Panc1 (cell line): Measurements from ENCODE around the gene ATP8B3. TPM values are rescaled to one million over a fixed set of nuclear protein-coding genes. Genes with fewer than 3 reads are reported as not detected.

Experiments used
- ATAC-seq: fragments of 200-7000 bp; cut with Tn5 transposase; 2 replicates; pipeline ENCODE4 v1.9.1; 2020; ENCODE audit warnings: mild to moderate bottlenecking, moderate library complexity
- BruUV-seq: library from RNA; stranded (reverse); fragments of 400-500 nt; replicated peaks from 2 replicates; lab custom pipeline; 2021; lab: Mats Ljungman, UMichigan
- CTCF ChIA-PET: fragments of 300-600 bp; sonication (Branson Sonifier 250); formaldehyde crosslinking; loops from one replicate; lab custom pipeline; 2022; ENCODE audit warnings: antibody characterized with exemption; lab: Charles Lee
- POLR2A ChIA-PET: fragments of 300-600 bp; sonication (Branson Sonifier 250); formaldehyde crosslinking; loops from one replicate; lab custom pipeline; 2022; ENCODE audit warnings: antibody characterized with exemption; lab: Charles Lee
- DNase-seq: peaks from one replicate; pipeline ENCODE4 v3.0.0-alpha.2; 2010; ENCODE audit warnings: low read depth, low spot score
- H3K27ac ChIP-seq: 2 replicates; pipeline ENCODE4 v1.5.1; 2011; ENCODE audit warnings: mild to moderate bottlenecking, low read length, inconsistent platforms
- H3K27me3 ChIP-seq: fragments of 200-500 bp; sonication (Bioruptor generic); 2 replicates; pipeline ENCODE4 v1.6.0; 2014; ENCODE audit warnings: low read length, inconsistent platforms; ENCODE audit not compliant: control insufficient read depth, insufficient read depth
- H3K36me3 ChIP-seq: fragments of 200-500 bp; sonication (Bioruptor generic); 2 replicates; pipeline ENCODE4 v1.5.1; 2014; ENCODE audit warnings: inconsistent platforms, mild to moderate bottlenecking, low read length, moderate library complexity; ENCODE audit not compliant: control insufficient read depth, insufficient read depth
- H3K4me1 ChIP-seq: 2 replicates; pipeline ENCODE4 v1.5.1; 2011; ENCODE audit warnings: inconsistent platforms, mild to moderate bottlenecking, low read length, moderate library complexity; ENCODE audit not compliant: control insufficient read depth, insufficient read depth
- H3K4me3 ChIP-seq, 2 experiments: 2 replicates each; pipeline ENCODE4 v1.5.1; 2011 to 2012; ENCODE audit warnings: low read depth in 2 of 2, low read length in 2 of 2, mild to moderate bottlenecking in 2 of 2, inconsistent platforms in 1 of 2, moderate library complexity in 1 of 2
- H3K9me3 ChIP-seq: fragments of 200-500 bp; sonication (Bioruptor generic); 2 replicates; pipeline ENCODE4 v1.5.1; 2014; ENCODE audit warnings: low read depth, mild to moderate bottlenecking, inconsistent platforms, low read length, moderate library complexity; ENCODE audit not compliant: control insufficient read depth, insufficient read depth
- CTCF ChIP-seq: fragments of 450-650 bp; IDR thresholded peaks from 2 replicates; pipeline ENCODE4 v1.5.1; 2017; ENCODE audit warnings: mild to moderate bottlenecking
- POLR2AphosphoS5 ChIP-seq: IDR thresholded peaks from 2 replicates; pipeline ENCODE4 v1.6.1; 2012; ENCODE audit warnings: mild to moderate bottlenecking, low read depth, low read length, moderate library complexity
- REST ChIP-seq, 2 experiments: IDR thresholded peaks; 2 replicates each; pipeline ENCODE4 v1.6.1; 2011 to 2012; ENCODE audit warnings: low read depth in 2 of 2, control low read depth in 1 of 2, low read length in 1 of 2, mild to moderate bottlenecking in 1 of 2, moderate library complexity in 1 of 2; ENCODE audit not compliant: insufficient read depth in 1 of 2
- SIN3A ChIP-seq: IDR thresholded peaks from 2 replicates; pipeline ENCODE4 v1.6.1; 2012; ENCODE audit warnings: low read depth, mild to moderate bottlenecking, low read length, moderate library complexity, borderline replicate concordance; ENCODE audit not compliant: insufficient read depth
- TCF7L2 ChIP-seq: IDR thresholded peaks from 2 replicates; pipeline ENCODE4 v1.6.1; 2011; ENCODE audit warnings: mild to moderate bottlenecking, low read depth, low read length, inconsistent platforms
- in situ Hi-C: cut with HindIII; loops from 2 replicates; pipeline ENCODE4 v1.10.0; 2016; ENCODE audit warnings: low sequenced_read_pairs, low pct_unique_long_range_greater_than_20kb
- intact Hi-C: fragments of 100-400 bp; cut with micrococcal nuclease; formaldehyde crosslinking; loops from one replicate; pipeline ENCODE4 v1.10.0; 2022; ENCODE audit not compliant: unreplicated experiment
- total RNA-seq: library from RNA; stranded (reverse); gene quantifications from one replicate; pipeline ENCODE4 v1.2.1, GENCODE V29; 2021; ENCODE audit not compliant: unreplicated experiment

ATP8B3 gene
- total RNA-seq, 1 experiment from 2014 or later: 67.7 TPM

- in situ Hi-C loops: no loop called here
- ChIA-PET POLR2A (no interaction called here), CTCF (interaction anchor here (0.9 kb wide), 1 partner anchor 20 kb away, joined by 3 read pairs; no protein-coding TSS in a partner anchor)
- no peak overlapping the region for H3K4me3 ChIP-seq
- BruUV-seq: no TSS peak
- H3K4me1 ChIP-seq: peaks cover 11% of the 10 kb centered on the region; the same call in 1 of the 2 replicates
- TF ChIP-seq POLR2AphosphoS5: no peak
- TF ChIP-seq TCF7L2: no peak
- TF ChIP-seq SIN3A: no peak
- no peak for TF ChIP-seq CTCF
- no peak for TF ChIP-seq REST (IDR thresholded peaks at IDR 0.05; ENCODE audit: insufficient read depth in 1 of 2, low read depth in 2 of 2, low read length in 1 of 2)
- H3K27me3 ChIP-seq: no peaks in the 10 kb centered on the region
- ATAC-seq: no peak
- no peaks in the 10 kb centered on the region for H3K36me3 ChIP-seq
- H3K9me3 ChIP-seq: no peaks in the 10 kb centered on the region
- no peak overlapping the region for H3K27ac ChIP-seq
- no peak for DNase-seq
- intact Hi-C loops: no loop called here
Measured at GRCh38 chr19:1817553-1818179, 5.6 kb upstream of the ATP8B3 start.

- ChIA-PET POLR2A (no interaction called here), CTCF (interaction anchor here (0.7 kb wide), 1 partner anchor 38 kb away, joined by 6 read pairs; no protein-coding TSS in a partner anchor)
- DNase-seq (no peak), ATAC-seq (no peak)
- Histone ChIP-seq H3K36me3 (no peaks in the 10 kb centered on the region), H3K4me1 (peaks cover 11% of the 10 kb centered on the region; the same call in 1 of the 2 replicates), H3K27ac (no peak overlapping the region), H3K9me3 (no peaks in the 10 kb centered on the region), H3K27me3 (no peaks in the 10 kb centered on the region), H3K4me3 (no peak overlapping the region)
- TF ChIP-seq CTCF: no peak
- TF ChIP-seq TCF7L2: no peak
- TF ChIP-seq SIN3A: no peak
- no peak for TF ChIP-seq REST (IDR thresholded peaks at IDR 0.05; ENCODE audit: insufficient read depth in 1 of 2, low read depth in 2 of 2, low read length in 1 of 2)
- no peak for TF ChIP-seq POLR2AphosphoS5
- in situ Hi-C loops (no loop called here), intact Hi-C loops (no loop called here)
- BruUV-seq: no TSS peak
Measured at GRCh38 chr19:1816530-1817298, 4.6 kb upstream of the ATP8B3 start.
